Thoracic aorta (tissue), 2 donors: ENCODE results near the gene CXorf66. TPM values are rescaled to one million over a fixed set of nuclear protein-coding genes. Genes with fewer than 3 reads are reported as not detected.
"Not testable (repeated sequence)": the region's sequence is repeated elsewhere in the genome, so short reads cannot be mapped to it uniquely, and the experiment has no call there.

Experiments used
- ATAC-seq: fragments of 150-250 bp; one replicate; pipeline ENCODE4 v1.8.0; 2017; ENCODE audit warnings: low read depth; ENCODE audit not compliant: insufficient number of reproducible peaks, low FRiP score
- DNase-seq: peaks from one replicate; pipeline ENCODE4 v3.0.0-alpha.2; 2020; ENCODE audit warnings: low spot score
- H3K27ac ChIP-seq, 2 donors: fragments of 200-600 bp; sonication (generic); 1 replicate in 1 of 2; 2 replicates in 1 of 2; pipeline ENCODE4 v1.5.1; 2016; ENCODE audit warnings: mild to moderate bottlenecking in 2 of 2, moderate library complexity in 2 of 2
- H3K27me3 ChIP-seq: fragments of 200-600 bp; sonication (generic); replicated peaks from 2 replicates; pipeline ENCODE4 v1.6.0; 2016; ENCODE audit warnings: mild to moderate bottlenecking; ENCODE audit not compliant: insufficient read depth
- H3K36me3 ChIP-seq: fragments of 200-600 bp; sonication (generic); one replicate; pipeline ENCODE4 v1.5.1; 2016
- H3K4me1 ChIP-seq, 2 donors: fragments of 200-600 bp; sonication (generic); 1 replicate in 1 of 2; 2 replicates in 1 of 2; pipeline versions ENCODE4 v1.5.1 to v1.6.0; 2016; ENCODE audit warnings: low read depth in 2 of 2, mild to moderate bottlenecking in 1 of 2; ENCODE audit not compliant: control insufficient read depth in 1 of 2
- H3K4me3 ChIP-seq: fragments of 200-600 bp; sonication (generic); 2 replicates; pipeline ENCODE4 v1.5.1; 2016; ENCODE audit warnings: mild to moderate bottlenecking
- H3K9me3 ChIP-seq: fragments of 200-600 bp; sonication (generic); 2 replicates; pipeline ENCODE4 v1.5.1; 2016
- CTCF ChIP-seq: fragments of 200-600 bp; sonication (generic); IDR thresholded peaks from one replicate; pipeline ENCODE4 v1.5.1; 2019; ENCODE audit warnings: antibody characterized with exemption
- total RNA-seq, 2 donors: library from RNA; depleted of rRNA; stranded (reverse); fragments of >200 nt; gene quantifications; one replicate each; pipeline versions ENCODE4 v1.1.0 to v1.2.3, GENCODE V29; 2016

Gene CXorf66
- total RNA-seq, 2 donors from 2014 or later, result not detected

- ATAC-seq, result no peak
- Histone ChIP-seq H3K36me3 (no peaks in the 10 kb centered on the region), H3K4me1 (no peaks in the 10 kb centered on the region)
Measured at GRCh38 chrX:139971394-139971749, 6.1 kb upstream of the CXorf66 start.

GRCh38 chrX:139969286-139969685, 4.0 kb upstream of the CXorf66 start:
- Histone ChIP-seq H3K36me3 (no peaks in the 10 kb centered on the region), H3K27ac (no peak overlapping the region), H3K9me3 (no peaks in the 10 kb centered on the region), H3K27me3 (no peaks in the 10 kb centered on the region), H3K4me3 (no peak overlapping the region), H3K4me1 (no peaks in the 10 kb centered on the region)
- TF ChIP-seq CTCF, result no peak
- no peak for DNase-seq
- ATAC-seq, result no peak

More at GRCh38 chrX:139971394-139971749, 6.1 kb upstream of the CXorf66 start:
- Histone ChIP-seq H3K4me3 (no peak overlapping the region), H3K9me3 (no peaks in the 10 kb centered on the region), H3K27ac (no peak overlapping the region), H3K27me3 (no peaks in the 10 kb centered on the region)
- no peak for DNase-seq
- TF ChIP-seq CTCF, result no peak

- TF ChIP-seq CTCF, result no peak
- no peak overlapping the region for H3K27ac ChIP-seq
- DNase-seq (no peak), ATAC-seq (no peak)
- no peaks in the 10 kb centered on the region for H3K4me1 ChIP-seq
- H3K36me3 ChIP-seq, result no peaks in the 10 kb centered on the region
- no peak overlapping the region for H3K4me3 ChIP-seq
- no peaks in the 10 kb centered on the region for H3K9me3 ChIP-seq
- no peaks in the 10 kb centered on the region for H3K27me3 ChIP-seq
Measured at GRCh38 chrX:139967750-139968149, 2.4 kb upstream of the CXorf66 start.

GRCh38 chrX:139967300-139967699, 2.0 kb upstream of the CXorf66 start:
- TF ChIP-seq CTCF, result no peak
- Histone ChIP-seq H3K9me3 (no peaks in the 10 kb centered on the region), H3K4me3 (no peak overlapping the region), H3K36me3 (no peaks in the 10 kb centered on the region), H3K27ac (no peak overlapping the region), H3K27me3 (no peaks in the 10 kb centered on the region), H3K4me1 (no peaks in the 10 kb centered on the region)
- DNase-seq (no peak), ATAC-seq (no peak)

- not testable (repeated sequence) for H3K27ac ChIP-seq, H3K9me3 ChIP-seq, ATAC-seq, DNase-seq, H3K36me3 ChIP-seq, H3K27me3 ChIP-seq, H3K4me3 ChIP-seq, H3K4me1 ChIP-seq
Measured at GRCh38 chrX:139966159-139966558, 838 bp upstream of the CXorf66 start.

GRCh38 chrX:139961091-139961490, 4.2 kb downstream of the CXorf66 start:
- not testable (repeated sequence) for H3K4me1 ChIP-seq, H3K9me3 ChIP-seq, H3K36me3 ChIP-seq, H3K4me3 ChIP-seq, H3K27me3 ChIP-seq, ATAC-seq, DNase-seq, H3K27ac ChIP-seq
